ENCODE results near the gene HUNK. TPM values are rescaled to one million over a fixed set of nuclear protein-coding genes. Genes with fewer than 3 reads are reported as not detected.
"Not testable (repeated sequence)": the region's sequence is repeated elsewhere in the genome, so short reads cannot be mapped to it uniquely, and the experiment has no call there.

Gene HUNK
- total and polyA plus RNA-seq, 12 donors: 0.13 to 1.4 (median 0.54) TPM

- no peak overlapping the region for H3K27ac ChIP-seq
- H3K4me1 ChIP-seq (replicated peaks in 1 of 2): no peaks in the 10 kb centered on the region
- no peak for DNase-seq
- no peaks in the 10 kb centered on the region for H3K27me3 ChIP-seq
- WGBS, 4 donors: 62 to 82% (median 74%) methylated on average over 4 of the region's 4 CpGs
- intact Hi-C loops (cut with DNase I): no loop called here
- no peaks in the 10 kb centered on the region for H3K36me3 ChIP-seq (replicated peaks in 1 of 2)
- H3K4me3 ChIP-seq: no peak overlapping the region
- no peaks in the 10 kb centered on the region for H3K9me3 ChIP-seq (replicated peaks in 1 of 3)
- TF ChIP-seq CTCF (IDR thresholded peaks at IDR 0.05) (no peak), POLR2A (IDR thresholded peaks at IDR 0.05) (no peak)
Observed at GRCh38 chr21:31855180-31855579, 17.6 kb upstream of the HUNK start.

- intact Hi-C loops (cut with DNase I): no loop called here
Observed at GRCh38 chr21:31857096-31857495, 15.7 kb upstream of the HUNK start.

GRCh38 chr21:31857631-31858030, 15.2 kb upstream of the HUNK start:
- H3K27ac ChIP-seq; H3K36me3 ChIP-seq (replicated peaks in 1 of 2); intact Hi-C loops (cut with DNase I); H3K9me3 ChIP-seq (replicated peaks in 1 of 3); DNase-seq; H3K4me1 ChIP-seq (replicated peaks in 1 of 2); H3K4me3 ChIP-seq; H3K27me3 ChIP-seq: not testable (repeated sequence)
- 77 to 86% (median 83%) methylated on average over 7 of the region's 7 CpGs for WGBS, 4 donors

More at GRCh38 chr21:31857096-31857495, 15.7 kb upstream of the HUNK start:
- no peak overlapping the region for H3K4me3 ChIP-seq
- 77 to 80% (median 79%) methylated on average over 7 of the region's 7 CpGs for whole genome bisulfite sequencing, 4 donors
- H3K36me3 ChIP-seq (replicated peaks in 1 of 2): no peaks in the 10 kb centered on the region
- no peak overlapping the region for H3K27ac ChIP-seq
- no peak for DNase-seq
- H3K9me3 ChIP-seq (replicated peaks in 1 of 3): no peaks in the 10 kb centered on the region
- no peaks in the 10 kb centered on the region for H3K4me1 ChIP-seq (replicated peaks in 1 of 2)
- H3K27me3 ChIP-seq: peaks cover 3% of the 10 kb centered on the region
- TF ChIP-seq CTCF (IDR thresholded peaks at IDR 0.05): no peak
- no peak for TF ChIP-seq POLR2A (IDR thresholded peaks at IDR 0.05)

- H3K4me1 ChIP-seq (replicated peaks in 1 of 2): no peaks in the 10 kb centered on the region
- H3K9me3 ChIP-seq (replicated peaks in 1 of 3): no peaks in the 10 kb centered on the region
- DNase-seq: no peak
- peaks cover 3% of the 10 kb centered on the region for H3K27me3 ChIP-seq
- 90 to 92% (median 91%) methylated on average over 3 of the region's 3 CpGs for WGBS, 4 donors
- H3K36me3 ChIP-seq (replicated peaks in 1 of 2): no peaks in the 10 kb centered on the region
- no peak for TF ChIP-seq POLR2A (IDR thresholded peaks at IDR 0.05)
- no peak overlapping the region for H3K4me3 ChIP-seq
- intact Hi-C loops (cut with DNase I): loop anchor here in 1 of 2 donors (10.0 kb wide), 1 partner anchor 76 kb away; no protein-coding TSS in a partner anchor
- no peak overlapping the region for H3K27ac ChIP-seq
Observed at GRCh38 chr21:31860851-31861250, 12.0 kb upstream of the HUNK start.

GRCh38 chr21:31862078-31862477, 10.7 kb upstream of the HUNK start:
- intact Hi-C loops (cut with DNase I): loop anchor here in 1 of 2 donors (10.0 kb wide), 1 partner anchor 77 kb away; no protein-coding TSS in a partner anchor

More at GRCh38 chr21:31862078-31862477, 10.7 kb upstream of the HUNK start:
- no peaks in the 10 kb centered on the region for H3K9me3 ChIP-seq (replicated peaks in 1 of 3)
- WGBS, 4 donors: 82 to 90% (median 86%) methylated on average over 6 to 7 of the region's 7 CpGs
- no peak for DNase-seq
- TF ChIP-seq POLR2A (IDR thresholded peaks at IDR 0.05) (no peak), CTCF (IDR thresholded peaks at IDR 0.05) (no peak)
- no peaks in the 10 kb centered on the region for H3K36me3 ChIP-seq (replicated peaks in 1 of 2)
- no peaks in the 10 kb centered on the region for H3K4me1 ChIP-seq (replicated peaks in 1 of 2)
- no peak overlapping the region for H3K4me3 ChIP-seq
- no peak overlapping the region for H3K27ac ChIP-seq
- peaks cover 3% of the 10 kb centered on the region for H3K27me3 ChIP-seq

Data from adrenal gland (tissue), 12 donors.